DND-41 (cell line): Measurements from ENCODE around the gene SDHC.
"Not testable (repeated sequence)": the region's sequence is repeated elsewhere in the genome, so short reads cannot be mapped to it uniquely, and the experiment has no call there.

Source experiments
- ATAC-seq: fragments of 200-7000 bp; cut with Tn5 transposase; 3 replicates; pipeline ENCODE4 v1.9.1; 2021; ENCODE audit warnings: low read depth; ENCODE audit not compliant: insufficient read depth
- DNase-seq: peaks from one replicate; pipeline ENCODE4 v3.0.0-alpha.2; 2020
- H2AFZ ChIP-seq: 2 replicates; pipeline ENCODE4 v1.6.0; 2012; ENCODE audit warnings: low read depth, low read length
- H3K27ac ChIP-seq: 2 replicates; pipeline ENCODE4 v1.5.1; 2012; ENCODE audit warnings: low read length, inconsistent platforms
- H3K27me3 ChIP-seq: fragments of 200-600 bp; sonication (generic); 2 replicates; pipeline ENCODE4 v1.6.0; 2012; ENCODE audit warnings: low read length, mild to moderate bottlenecking, inconsistent platforms; ENCODE audit not compliant: insufficient read depth, poor library complexity
- H3K36me3 ChIP-seq: 2 replicates; pipeline ENCODE4 v1.5.1; 2012; ENCODE audit warnings: low read length, inconsistent platforms; ENCODE audit not compliant: insufficient read depth
- H3K4me1 ChIP-seq: 2 replicates; pipeline ENCODE4 v1.5.1; 2012; ENCODE audit warnings: mild to moderate bottlenecking, low read length; ENCODE audit not compliant: insufficient read depth
- H3K4me2 ChIP-seq: 2 replicates; pipeline ENCODE4 v1.6.0; 2012; ENCODE audit warnings: mild to moderate bottlenecking, moderate library complexity, low read length, inconsistent platforms; ENCODE audit not compliant: insufficient read depth
- H3K4me3 ChIP-seq, 2 experiments: fragments of 200-600 bp in 1 of 2; shearing (Covaris generic) in 1 of 2; 2 replicates each; pipeline ENCODE4 v1.5.1; 2012 to 2016; ENCODE audit warnings: inconsistent platforms in 2 of 2, low read length in 2 of 2, mild to moderate bottlenecking in 2 of 2, low read depth in 1 of 2, moderate library complexity in 1 of 2
- H3K79me2 ChIP-seq: 2 replicates; pipeline ENCODE4 v1.6.0; 2012; ENCODE audit warnings: low read length, inconsistent platforms; ENCODE audit not compliant: insufficient read depth
- H3K9ac ChIP-seq: 2 replicates; pipeline ENCODE4 v1.6.0; 2012; ENCODE audit warnings: low read depth, mild to moderate bottlenecking, inconsistent platforms, low read length, moderate library complexity
- H3K9me3 ChIP-seq: 2 replicates; pipeline ENCODE4 v1.5.1; 2012; ENCODE audit warnings: low read length, moderate library complexity, mild to moderate bottlenecking, inconsistent platforms; ENCODE audit not compliant: insufficient read depth, severe bottlenecking
- H4K20me1 ChIP-seq: 2 replicates; pipeline ENCODE4 v1.6.0; 2012; ENCODE audit warnings: low read length; ENCODE audit not compliant: insufficient read depth
- CTCF ChIP-seq: IDR thresholded peaks from 2 replicates; pipeline ENCODE4 v1.5.1; 2012; ENCODE audit warnings: borderline replicate concordance, low read length, moderate library complexity, mild to moderate bottlenecking; ENCODE audit not compliant: poor library complexity, severe bottlenecking; ENCODE audit errors: extremely low read depth
- EZH2 ChIP-seq: IDR thresholded peaks from 3 replicates; pipeline ENCODE4 v1.6.1; 2012; ENCODE audit warnings: borderline replicate concordance, low read depth, mild to moderate bottlenecking, moderate library complexity, low read length, inconsistent platforms; ENCODE audit not compliant: severe bottlenecking

The SDHC gene

GRCh38 chr1:161389691-161390558, 75.7 kb downstream of the SDHC start:
- no peaks in the 10 kb centered on the region for H3K36me3 ChIP-seq
- H3K4me3 ChIP-seq, result peak overlapping the region; percentile 63 to 93; a peak in 3 of 4 replicates
- H3K4me2 ChIP-seq, result peak overlapping the region; percentile 91
- DNase-seq (peak; percentile 91), ATAC-seq (peak; percentile 87)
- H3K27me3 ChIP-seq, result no peaks in the 10 kb centered on the region
- TF ChIP-seq EZH2 (no peak), CTCF (no peak)
- H2AFZ ChIP-seq, result peak overlapping the region; percentile 98
- H3K9me3 ChIP-seq, result no peaks in the 10 kb centered on the region
- peaks cover 22% of the 10 kb centered on the region for H3K4me1 ChIP-seq
- H3K9ac ChIP-seq, result peak overlapping the region; percentile 78
- H3K79me2 ChIP-seq, result no peaks in the 10 kb centered on the region
- peak overlapping the region; percentile 74 for H3K27ac ChIP-seq
- no peaks in the 10 kb centered on the region for H4K20me1 ChIP-seq

- no peaks in the 10 kb centered on the region for H3K9me3 ChIP-seq
- no peaks in the 10 kb centered on the region for H3K79me2 ChIP-seq
- peak overlapping the region; percentile 83 for H3K4me2 ChIP-seq
- TF ChIP-seq CTCF, result no peak
- no peak for TF ChIP-seq EZH2
- H2AFZ ChIP-seq, result peak overlapping the region; percentile 98
- H3K4me1 ChIP-seq, result peaks cover 22% of the 10 kb centered on the region
- no peaks in the 10 kb centered on the region for H3K27me3 ChIP-seq
- H4K20me1 ChIP-seq, result no peaks in the 10 kb centered on the region
- DNase-seq, result no peak
- ATAC-seq, result no peak
- H3K4me3 ChIP-seq, result peak overlapping the region; percentile 63 to 93; a peak in 3 of 4 replicates
- peak overlapping the region; percentile 78 for H3K9ac ChIP-seq
- peak overlapping the region; percentile 71 for H3K27ac ChIP-seq
- no peaks in the 10 kb centered on the region for H3K36me3 ChIP-seq
Observed at GRCh38 chr1:161390559-161390858, 76.3 kb downstream of the SDHC start.

- Histone ChIP-seq H3K4me1 (peaks cover 22% of the 10 kb centered on the region), H2AFZ (peak overlapping the region; percentile 98; the same call in 1 of the 2 replicates), H3K4me3 (peak overlapping the region; percentile 63 to 93; a peak in 3 of 4 replicates), H3K9ac (peak overlapping the region; percentile 78), H3K4me2 (peak overlapping the region; percentile 83)
- not testable (repeated sequence) for H3K79me2 ChIP-seq, H3K27me3 ChIP-seq, H3K27ac ChIP-seq, H3K9me3 ChIP-seq, H4K20me1 ChIP-seq, H3K36me3 ChIP-seq, DNase-seq, ATAC-seq
Observed at GRCh38 chr1:161391136-161391535, 77.0 kb downstream of the SDHC start.

GRCh38 chr1:161391611-161392010, 77.4 kb downstream of the SDHC start:
- no peak for ATAC-seq
- TF ChIP-seq EZH2 (no peak), CTCF (no peak)
- Histone ChIP-seq H3K9ac (no peak overlapping the region), H3K79me2 (no peaks in the 10 kb centered on the region), H3K4me1 (peaks cover 22% of the 10 kb centered on the region), H3K27me3 (no peaks in the 10 kb centered on the region), H2AFZ (no peak overlapping the region), H4K20me1 (no peaks in the 10 kb centered on the region), H3K4me2 (peak overlapping the region; percentile 83), H3K27ac (no peak overlapping the region), H3K9me3 (no peaks in the 10 kb centered on the region), H3K36me3 (no peaks in the 10 kb centered on the region), H3K4me3 (no peak overlapping the region)
- no peak for DNase-seq
